ENCODE results near the gene MRPS27. TPM values are rescaled to one million over a fixed set of nuclear protein-coding genes. Genes with fewer than 3 reads are reported as not detected.

Gene MRPS27
- total and polyA plus RNA-seq, 9 of the 15 experiments (the other 6 are each of a cell fraction or from before 2014, with no cell fraction given), result 73.6 to 144 (median 106) TPM

GRCh38 chr5:72214168-72214567 is 105.9 kb downstream of the MRPS27 start:
- WGBS (ENCODE audit: insufficient coverage, low coverage, missing lambda C conversion rate), result 75% methylated on average over 4 of the region's 4 CpGs
- no peak for ATAC-seq
- BruUV-seq (replicated peaks), result no TSS peak

More at GRCh38 chr5:72214168-72214567, 105.9 kb downstream of the MRPS27 start:
- Histone ChIP-seq H3K27ac (ENCODE audit: extremely low read depth, low read depth, low read length) (no peak overlapping the region), H3K9me3 (replicated peaks; ENCODE audit: control insufficient read depth, insufficient read depth, low read depth, low read length) (no peaks in the 10 kb centered on the region), H3K79me2 (ENCODE audit: control insufficient read depth, insufficient read depth, low read length) (no peaks in the 10 kb centered on the region), H3K9me1 (ENCODE audit: control insufficient read depth, insufficient read depth, low read length) (no peaks in the 10 kb centered on the region), H3K27me3 (ENCODE audit: control insufficient read depth in 2 of 2, insufficient read depth in 2 of 2, low read length in 2 of 2) (no peaks in the 10 kb centered on the region), H3K4me2 (ENCODE audit: insufficient read depth, low read length) (no peak overlapping the region), H3K4me3 (no peak overlapping the region), H3K9ac (ENCODE audit: insufficient read depth in 1 of 2, low read depth in 2 of 2, low read length in 2 of 2) (no peak overlapping the region), H3K4me1 (replicated peaks in 1 of 2; ENCODE audit: control insufficient read depth in 2 of 2, insufficient read depth in 2 of 2, low read length in 2 of 2) (no peaks in the 10 kb centered on the region; a peak in 1 of 5 replicates), H3K36me3 (ENCODE audit: control insufficient read depth, insufficient read depth, low read length) (peaks cover 29% of the 10 kb centered on the region), H2AFZ (ENCODE audit: low read depth, low read length) (no peak overlapping the region), H4K20me1 (replicated peaks; ENCODE audit: control insufficient read depth, insufficient read depth, low read length) (no peaks in the 10 kb centered on the region)
- DNase-seq (ENCODE audit: extremely low read depth in 1 of 4, low spot score in 3 of 4), result no peak
- CTCF ChIA-PET (ENCODE audit: low intra/inter-chr PET ratio), result interaction anchor here (0.7 kb wide), 1 partner anchor 70 kb away, joined by 3 read pairs; no protein-coding TSS in a partner anchor
- FAIRE-seq, result peak; percentile 6
- TF ChIP-seq BCLAF1 (IDR thresholded peaks at IDR 0.05; ENCODE audit: borderline replicate concordance in 1 of 2, control insufficient read depth in 1 of 2, low read depth in 2 of 2, low read length in 1 of 2) (no peak), ZBTB40 (IDR thresholded peaks at IDR 0.05) (no peak), ZBTB40 (CRISPR knock-in tag; IDR thresholded peaks at IDR 0.05) (no peak), MAX (CRISPR knock-in tag; IDR thresholded peaks at IDR 0.05) (no peak), RFX1 (IDR thresholded peaks at IDR 0.05) (no peak), ZNF76 (CRISPR knock-in tag; IDR thresholded peaks at IDR 0.05; ENCODE audit: borderline replicate concordance) (no peak), PRMT5 (CRISPR knock-in tag; IDR thresholded peaks at IDR 0.05) (no peak), HDAC8 (tag; IDR thresholded peaks at IDR 0.05) (no peak)
- POLR2A ChIA-PET, result interaction anchor here (0.6 to 1.7 kb wide), 6 partner anchors 8 to 56 kb away, joined by 3 to 7 read pairs (median 4); no protein-coding TSS in a partner anchor
- intact Hi-C loops (cut with micrococcal nuclease), result no loop called here
- in situ Hi-C loops (cut with MboI), result no loop called here
